Stimulated activated naive CD4-positive, alpha-beta T cell treated with Interleukin-2 at 50 U/mL for 16 hours (primary cell): ENCODE measurements around the gene KXD1.

ENCODE experiments used
- DNase-seq: peaks from one replicate; lab custom pipeline; 2025; lab: John Stamatoyannopoulos, UW

The KXD1 gene

GRCh38 chr19:18613589-18614234, 56.0 kb downstream of the KXD1 start:
- no peak for DNase-seq

GRCh38 chr19:18616023-18616422, 58.4 kb downstream of the KXD1 start:
- no peak for DNase-seq

- DNase-seq: no peak
Measured at GRCh38 chr19:18617562-18617961, 59.9 kb downstream of the KXD1 start.

GRCh38 chr19:18618236-18618635, 60.6 kb downstream of the KXD1 start:
- DNase-seq: no peak
